Measurements from ENCODE around the gene CYP26B1.
"Not testable (repeated sequence)": the region's sequence is repeated elsewhere in the genome, so short reads cannot be mapped to it uniquely, and the experiment has no call there.

CYP26B1 gene

GRCh38 chr2:72104821-72105588 is 42.7 kb downstream of the CYP26B1 start:
- no peak for DNase-seq

GRCh38 chr2:72103690-72104089 is 44.0 kb downstream of the CYP26B1 start:
- no peak for DNase-seq

GRCh38 chr2:72103161-72103560 is 44.5 kb downstream of the CYP26B1 start:
- no peak for DNase-seq

- no peak for DNase-seq
These were observed 48.7 kb downstream of the CYP26B1 start for GRCh38 chr2:72098935-72099334.

- DNase-seq: no peak
These were observed 50.4 kb downstream of the CYP26B1 start for GRCh38 chr2:72097276-72097675.

- no peak for DNase-seq
These were observed 51.5 kb downstream of the CYP26B1 start for GRCh38 chr2:72096181-72096580.

- DNase-seq: no peak
These were observed 52.3 kb downstream of the CYP26B1 start for GRCh38 chr2:72095364-72095763.

- no peak for DNase-seq
These were observed 53.0 kb downstream of the CYP26B1 start for GRCh38 chr2:72094701-72095100.

- DNase-seq: no peak
These were observed 55.6 kb downstream of the CYP26B1 start for GRCh38 chr2:72092111-72092510.

- DNase-seq: no peak
These were observed 56.7 kb downstream of the CYP26B1 start for GRCh38 chr2:72090781-72091482.

- DNase-seq: no peak
These were observed 57.4 kb downstream of the CYP26B1 start for GRCh38 chr2:72090271-72090720.

- no peak for DNase-seq
These were observed 58.1 kb downstream of the CYP26B1 start for GRCh38 chr2:72089537-72089936.

- no peak for DNase-seq
These were observed 58.6 kb downstream of the CYP26B1 start for GRCh38 chr2:72089028-72089427.

GRCh38 chr2:72086871-72087633 is 60.6 kb downstream of the CYP26B1 start:
- not testable (repeated sequence) for DNase-seq

GRCh38 chr2:72085513-72085912 is 62.1 kb downstream of the CYP26B1 start:
- DNase-seq: no peak

GRCh38 chr2:72085036-72085435 is 62.6 kb downstream of the CYP26B1 start:
- DNase-seq: no peak

- no peak for DNase-seq
These were observed 63.1 kb downstream of the CYP26B1 start for GRCh38 chr2:72084584-72084976.

GRCh38 chr2:72083751-72084583 is 63.7 kb downstream of the CYP26B1 start:
- no peak for DNase-seq

GRCh38 chr2:72082887-72083286 is 64.8 kb downstream of the CYP26B1 start:
- no peak for DNase-seq

GRCh38 chr2:72082021-72082601 is 65.6 kb downstream of the CYP26B1 start:
- no peak for DNase-seq

GRCh38 chr2:72081451-72081850 is 66.2 kb downstream of the CYP26B1 start:
- DNase-seq: no peak
